HG03571 (cell line): Measurements from ENCODE around the gene OR52H1.

ENCODE experiments used
- ATAC-seq: cut with Tn5 transposase; IDR thresholded peaks from one replicate; pipeline ENCODE4 v1.9.1; 2021; ENCODE audit not compliant: unreplicated experiment

OR52H1 gene

GRCh38 chr11:5534046-5534445 is 14.3 kb downstream of the OR52H1 start:
- ATAC-seq = no peak

- ATAC-seq = no peak
Measured at GRCh38 chr11:5531053-5531831, 17.1 kb downstream of the OR52H1 start.

- no peak for ATAC-seq
Measured at GRCh38 chr11:5528495-5528894, 19.8 kb downstream of the OR52H1 start.

- no peak for ATAC-seq
Measured at GRCh38 chr11:5527716-5528115, 20.6 kb downstream of the OR52H1 start.

GRCh38 chr11:5524756-5525155 is 23.6 kb downstream of the OR52H1 start:
- no peak for ATAC-seq

GRCh38 chr11:5522308-5522707 is 26.0 kb downstream of the OR52H1 start:
- no peak for ATAC-seq

- ATAC-seq = no peak
Measured at GRCh38 chr11:5521540-5521939, 26.8 kb downstream of the OR52H1 start.

- ATAC-seq = no peak
Measured at GRCh38 chr11:5516599-5516998, 31.7 kb downstream of the OR52H1 start, which contains the start of gene UBQLNL. UBQLNL (minus strand) TSS chr11:5516699; CDS start chr11:5516441, 258 bp downstream.

GRCh38 chr11:5514841-5515240 is 33.5 kb downstream of the OR52H1 start:
- ATAC-seq = no peak

- no peak for ATAC-seq
Measured at GRCh38 chr11:5509803-5510202, 38.5 kb downstream of the OR52H1 start, which contains the start of gene UBQLN3. UBQLN3 (minus strand) TSS chr11:5509957; CDS start chr11:5509558, 399 bp downstream.

- no peak for ATAC-seq
Measured at GRCh38 chr11:5508605-5509004, 39.7 kb downstream of the OR52H1 start.

GRCh38 chr11:5507933-5508305 is 40.4 kb downstream of the OR52H1 start:
- ATAC-seq = no peak

GRCh38 chr11:5507177-5507932 is 41.0 kb downstream of the OR52H1 start:
- ATAC-seq = no peak

- ATAC-seq = no peak
Measured at GRCh38 chr11:5505363-5506048, 42.8 kb downstream of the OR52H1 start.

GRCh38 chr11:5504403-5504921 is 43.9 kb downstream of the OR52H1 start:
- ATAC-seq = no peak

- ATAC-seq = no peak
Measured at GRCh38 chr11:5500393-5500801, 47.9 kb downstream of the OR52H1 start.

GRCh38 chr11:5499671-5500070 is 48.7 kb downstream of the OR52H1 start:
- no peak for ATAC-seq
